ENCODE results near the gene PRPH2.
A peak's percentile ranks its signal among the peaks of the same experiment; 100 is the strongest.
"Not testable (repeated sequence)": the region's sequence is repeated elsewhere in the genome, so short reads cannot be mapped to it uniquely, and the experiment has no call there.

Gene PRPH2

DNA sequence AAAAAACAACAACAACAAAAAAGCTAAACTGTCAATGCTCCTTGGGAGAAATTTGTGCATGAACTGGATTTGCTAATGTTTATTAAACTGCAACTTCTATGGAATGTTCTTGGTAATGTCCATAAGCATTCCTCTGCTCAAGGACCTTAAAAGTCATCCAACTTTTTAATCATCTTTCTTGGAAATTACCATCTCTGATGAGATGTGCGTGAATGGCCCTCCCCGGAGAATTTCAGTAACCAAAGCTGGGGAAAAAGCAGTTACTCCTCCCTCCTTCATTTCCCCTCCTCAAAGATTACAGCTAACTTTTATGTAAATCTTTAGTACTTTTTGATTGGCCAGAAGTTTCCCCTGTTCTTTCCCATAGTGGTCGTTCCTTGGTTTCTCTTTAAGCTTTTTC is 18.3 kb upstream of the PRPH2 start:
- no peak for DNase-seq

DNA sequence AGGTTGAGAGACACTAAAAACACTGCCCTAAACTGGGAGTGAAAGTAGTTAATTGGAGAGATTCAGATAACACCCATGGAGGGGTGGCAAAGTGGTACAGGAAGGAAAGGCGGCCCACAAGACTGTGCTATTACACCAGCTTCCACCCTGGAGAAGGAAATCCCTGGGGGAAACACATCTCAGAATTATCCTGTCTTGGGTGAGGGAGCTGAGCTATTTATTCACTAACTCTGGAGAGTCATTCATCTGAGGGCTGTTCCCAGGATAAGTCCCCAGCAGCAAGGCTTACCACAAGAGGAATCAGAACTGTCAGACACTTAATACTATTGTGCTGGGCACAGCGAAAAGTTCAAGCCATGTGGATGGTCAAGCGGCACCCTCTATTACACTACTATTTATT is 13.6 kb upstream of the PRPH2 start:
- no peak for DNase-seq

DNA sequence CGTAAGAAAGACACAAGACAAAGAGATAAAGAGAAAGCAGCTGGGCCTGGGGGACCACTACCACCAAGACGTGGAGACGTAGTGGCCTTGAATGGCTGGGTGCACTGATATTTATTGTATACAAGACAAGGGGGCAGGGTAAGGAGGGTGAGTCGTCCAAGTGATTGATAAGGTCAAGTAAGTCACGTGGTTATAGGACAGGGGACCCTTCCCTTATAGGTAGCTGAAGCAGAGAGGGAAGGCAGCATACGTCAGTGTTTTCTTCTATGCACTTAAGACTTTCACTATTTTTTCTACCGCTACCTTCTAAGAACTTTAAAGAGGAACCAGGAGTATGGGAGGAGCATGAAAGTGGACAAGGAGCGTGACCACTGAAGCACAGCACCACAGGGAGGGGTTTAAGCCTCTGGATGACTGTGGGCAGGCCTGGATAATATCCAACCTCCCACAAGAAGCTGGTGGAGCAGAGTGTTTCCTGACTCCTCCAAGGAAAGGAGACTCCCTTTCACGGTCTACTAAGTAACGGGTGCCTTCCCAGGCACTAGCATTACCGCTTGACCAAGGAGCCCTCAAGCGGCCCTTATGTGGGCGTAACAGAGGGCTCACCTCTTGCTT is 11.6 kb upstream of the PRPH2 start:
- DNase-seq = not testable (repeated sequence)

DNA sequence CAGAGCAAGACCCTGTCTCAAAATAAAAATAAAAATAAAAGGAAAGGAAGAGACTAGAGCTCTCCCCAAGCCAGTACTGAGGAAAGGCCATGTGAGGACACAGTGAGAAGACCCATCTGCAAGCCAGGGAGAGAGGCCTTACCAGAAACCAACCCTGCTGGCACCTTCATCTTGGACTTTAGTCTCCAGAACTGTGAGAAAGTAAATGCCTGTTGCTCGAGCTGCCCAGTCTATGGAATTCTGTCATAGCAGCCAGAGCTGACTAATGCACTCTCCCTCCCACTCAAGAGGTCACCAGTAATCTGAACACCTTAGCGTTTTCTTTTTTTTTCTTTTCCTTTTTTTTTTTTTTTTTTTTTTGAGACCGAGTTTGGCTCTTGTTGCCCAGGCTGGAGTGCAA is 7.3 kb upstream of the PRPH2 start:
- DNase-seq = no peak

DNA sequence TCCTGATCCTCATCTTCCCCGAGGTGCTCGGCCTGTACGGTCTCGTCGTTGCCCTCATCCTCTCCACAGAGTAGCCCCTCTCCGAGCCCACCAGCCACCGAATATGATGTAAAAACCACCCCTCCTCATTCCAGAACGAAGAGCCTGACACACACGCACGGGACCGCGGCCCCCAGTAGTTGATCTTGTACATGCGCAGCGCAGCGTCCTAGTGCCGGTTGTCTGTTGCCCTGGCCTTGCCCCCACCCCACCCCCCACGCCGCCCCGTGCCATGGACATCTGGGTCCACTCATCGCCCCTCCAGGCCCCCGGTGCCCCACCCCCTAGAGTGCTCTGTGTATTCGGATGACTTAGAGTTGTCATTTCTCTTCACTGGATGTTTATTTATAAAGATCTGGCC is 5.2 kb upstream of the PRPH2 start:
- peak; percentile 71 for DNase-seq

DNA sequence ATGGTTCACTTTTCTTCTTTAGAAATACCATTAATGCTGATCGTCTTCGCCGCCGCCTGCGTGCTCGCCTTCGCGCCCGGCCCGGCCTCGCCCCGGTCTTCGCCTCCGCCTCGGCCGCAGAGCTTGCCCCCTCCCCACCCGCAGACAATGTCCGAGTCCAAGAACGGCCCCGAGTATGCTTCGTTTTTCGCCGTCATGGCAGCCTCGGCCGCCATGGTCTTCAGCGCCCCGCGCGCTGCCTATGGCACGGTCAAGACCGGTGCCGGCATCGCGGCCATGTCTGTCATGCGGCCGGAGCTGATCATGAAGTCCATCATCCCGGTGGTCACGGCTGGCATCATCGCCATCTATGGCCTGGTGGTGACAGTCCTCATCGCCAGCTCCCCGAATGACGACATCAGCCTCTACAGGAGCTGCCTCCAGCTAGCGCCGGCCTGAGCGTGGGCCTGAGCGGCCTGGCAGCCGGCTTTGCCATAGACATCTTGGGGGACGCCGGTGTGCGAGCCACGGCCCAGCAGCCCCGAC is 4.8 kb upstream of the PRPH2 start:
- DNase-seq = peak; percentile 71

DNA sequence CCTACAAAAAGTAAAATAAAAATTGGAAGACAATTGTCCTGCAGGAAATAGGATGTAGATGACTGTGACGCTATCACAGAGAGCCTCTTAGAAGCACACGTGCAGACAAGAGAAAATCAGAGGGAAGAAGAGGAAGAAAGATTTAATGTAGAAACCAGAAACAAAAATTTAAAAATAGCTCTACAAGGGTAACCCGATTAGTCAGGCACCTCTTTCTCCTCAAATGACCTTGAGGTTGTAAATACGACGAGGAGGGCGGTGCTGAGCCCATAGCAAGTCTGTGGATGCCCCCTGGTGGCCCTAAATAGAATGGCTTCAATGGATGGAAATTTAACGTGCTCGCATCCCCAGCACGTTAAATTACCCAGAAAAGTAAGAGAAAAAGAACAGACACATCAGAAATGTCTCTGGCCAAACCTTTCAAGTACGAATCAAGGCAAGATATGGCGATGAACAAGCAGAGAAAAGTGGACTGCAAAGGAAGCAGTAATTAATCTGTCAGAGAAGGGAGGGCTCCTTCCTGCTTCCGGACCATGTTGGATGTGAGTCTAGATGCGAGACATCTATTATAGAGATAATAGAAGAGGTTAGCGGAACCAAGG is 4.2 kb upstream of the PRPH2 start:
- peak; percentile 62 for DNase-seq

DNA sequence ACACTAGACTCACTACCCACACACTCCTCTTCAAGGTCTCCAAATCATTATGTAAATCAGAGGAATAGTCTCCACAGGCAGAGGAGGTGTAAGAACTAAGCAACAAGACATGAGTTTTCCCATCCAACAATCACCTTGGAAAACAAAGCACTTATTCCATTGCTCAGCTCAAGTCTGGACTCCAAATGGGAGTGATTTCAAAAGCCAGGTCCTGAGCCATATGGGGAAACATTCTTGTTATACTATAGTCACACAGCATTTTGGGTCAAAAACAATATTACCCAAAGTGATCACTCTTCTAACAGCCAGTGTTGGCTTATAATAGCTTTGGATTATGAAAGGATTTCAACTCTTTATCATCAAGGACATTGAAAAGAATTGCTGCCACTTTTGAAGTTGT is 3.6 kb upstream of the PRPH2 start:
- no peak for DNase-seq

DNA sequence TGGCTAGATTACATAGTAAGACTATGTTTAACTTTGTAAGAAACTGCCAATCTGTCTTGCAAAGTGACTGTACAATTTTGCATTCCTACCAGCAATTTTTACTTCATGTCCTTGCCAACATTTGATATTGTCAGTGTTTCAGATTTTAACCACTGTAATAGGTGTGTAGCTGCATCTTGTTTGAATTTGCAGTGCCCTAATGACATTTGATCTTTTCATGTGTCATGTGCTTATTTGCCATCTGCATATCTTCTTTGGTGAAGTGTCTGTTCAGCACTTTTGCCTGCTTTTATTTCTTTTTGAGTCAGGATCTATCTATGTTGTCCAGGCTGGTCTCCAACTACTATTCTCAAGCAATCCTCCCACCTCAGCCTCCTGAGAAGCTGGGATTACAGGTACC is 2.4 kb upstream of the PRPH2 start:
- no peak for DNase-seq

DNA sequence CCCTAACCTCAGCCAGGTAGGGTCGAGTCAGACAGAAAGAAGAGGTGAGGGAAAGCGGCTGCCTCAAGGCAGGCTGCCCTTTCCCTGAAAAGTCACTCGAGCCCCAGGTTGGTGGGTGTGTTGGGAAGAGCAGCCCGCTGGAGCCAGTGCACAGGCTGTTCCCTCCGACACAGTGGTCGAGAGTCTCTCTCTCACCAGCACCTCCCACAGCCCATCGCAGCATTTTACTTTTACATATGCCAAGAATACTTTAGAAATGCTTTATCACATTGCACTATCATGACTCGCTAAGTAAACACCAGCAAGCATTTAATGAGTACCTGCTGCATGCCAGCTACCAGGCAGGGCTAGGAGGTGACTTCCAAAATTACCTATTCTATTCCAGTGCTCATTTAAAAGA is 1.7 kb downstream of the PRPH2 start:
- no peak for DNase-seq

DNA sequence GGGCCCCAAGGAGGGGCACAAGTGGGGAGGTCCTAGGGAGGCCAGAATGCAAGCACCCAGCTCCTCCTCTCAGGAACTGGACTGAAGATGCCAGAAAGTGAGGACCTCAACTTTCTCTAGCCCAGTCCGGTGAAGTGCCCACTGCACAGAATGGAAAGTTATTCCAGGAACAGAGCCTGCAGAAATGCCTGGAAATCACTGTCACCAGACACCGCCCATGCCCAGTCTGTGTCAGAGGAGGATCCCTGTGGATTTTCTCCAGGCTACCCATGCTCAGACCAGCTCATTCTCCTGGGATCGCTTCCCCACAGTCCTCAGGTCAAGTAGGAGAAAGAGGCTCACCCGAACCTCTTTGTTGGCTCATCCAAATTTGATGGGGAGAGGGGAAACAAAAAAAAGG is 6.5 kb downstream of the PRPH2 start:
- no peak for DNase-seq

DNA sequence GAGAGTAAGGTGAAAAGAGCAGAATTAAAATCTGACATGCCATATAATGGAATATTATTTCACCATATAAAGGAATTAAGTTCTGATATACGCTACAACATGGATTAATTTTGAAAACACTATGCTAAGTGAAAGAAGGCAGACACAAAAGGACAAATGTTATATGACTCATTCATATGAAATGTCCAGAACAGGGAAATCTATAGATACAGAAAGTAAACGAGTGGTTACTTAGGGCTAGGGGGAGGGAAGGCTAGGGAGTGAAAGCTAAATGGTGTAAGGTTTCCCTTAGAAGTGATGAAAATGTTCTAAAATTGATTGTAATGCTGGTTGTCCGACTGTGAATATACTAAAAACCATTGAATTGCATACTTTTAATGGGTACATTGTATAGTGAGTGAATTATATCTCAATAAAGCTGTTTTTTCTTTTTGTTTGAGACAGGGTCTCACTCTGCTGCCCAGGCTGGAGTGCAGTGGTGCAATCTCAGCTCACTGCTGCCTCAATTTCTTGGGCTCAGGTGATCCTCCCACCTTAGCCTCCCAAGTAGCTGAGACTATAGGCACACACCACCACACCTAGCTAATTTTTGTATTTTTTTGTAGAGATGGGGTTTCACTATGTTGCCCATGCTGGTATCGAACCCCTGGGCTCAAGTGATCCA is 8.2 kb downstream of the PRPH2 start:
- DNase-seq = no peak

DNA sequence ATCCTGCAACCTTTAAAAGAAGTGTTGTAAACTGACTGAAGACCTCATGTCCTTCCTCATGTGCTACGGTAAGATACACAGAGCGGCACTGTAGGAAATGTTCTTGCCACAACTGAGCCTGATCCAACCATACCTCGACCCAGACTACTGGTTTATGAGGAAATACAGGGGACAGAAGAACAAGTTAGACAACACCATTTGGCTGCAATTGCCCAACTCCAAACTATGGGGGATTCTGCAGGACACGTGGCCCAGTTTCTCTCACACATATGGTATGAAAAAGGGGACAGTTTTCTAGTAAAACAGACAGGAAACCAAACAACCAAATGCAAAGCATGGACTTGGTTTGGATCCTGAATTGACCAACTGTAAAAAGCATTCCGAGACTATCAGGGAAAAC is 10.5 kb downstream of the PRPH2 start:
- DNase-seq = no peak

DNA sequence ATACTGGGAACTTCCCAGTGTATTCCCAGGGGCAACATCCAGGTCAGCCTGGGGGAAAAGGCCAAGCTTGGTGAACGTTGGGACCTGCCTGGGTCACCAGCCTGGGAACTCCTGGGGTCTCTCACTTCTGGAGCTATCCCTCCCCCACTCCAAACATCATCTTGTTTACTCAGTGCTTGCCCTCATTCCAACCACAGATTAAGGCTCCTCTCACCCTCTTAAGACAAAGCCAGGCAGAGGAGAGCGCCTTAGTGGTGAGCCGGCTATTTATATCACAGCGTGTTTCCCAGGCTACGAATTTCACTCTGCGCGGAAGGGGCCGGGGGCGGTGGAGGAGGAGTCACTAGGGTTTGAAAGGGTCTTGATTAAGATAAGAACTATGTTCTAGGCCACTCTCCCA is 12.1 kb downstream of the PRPH2 start:
- DNase-seq = no peak

DNA sequence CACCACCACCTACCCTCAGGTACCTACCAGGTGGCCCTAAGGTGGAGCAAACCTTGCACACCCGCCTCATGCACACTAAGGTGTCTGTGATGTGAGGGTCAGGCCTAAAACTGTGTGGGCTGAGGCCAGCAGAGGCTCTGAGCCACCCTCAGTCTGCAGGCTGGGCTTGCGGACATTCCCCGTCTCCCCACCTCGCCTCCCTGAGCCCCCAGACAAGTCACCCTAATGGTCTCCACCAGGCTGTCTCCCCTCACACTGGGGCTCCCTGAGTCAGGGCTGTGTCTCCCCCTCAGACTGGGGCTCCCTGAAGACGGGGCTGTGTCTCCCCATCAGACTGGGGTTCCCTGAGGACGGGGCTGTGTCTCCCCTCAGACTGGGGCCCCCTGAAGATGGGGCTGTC is 12.5 kb downstream of the PRPH2 start:
- no peak for DNase-seq

DNA sequence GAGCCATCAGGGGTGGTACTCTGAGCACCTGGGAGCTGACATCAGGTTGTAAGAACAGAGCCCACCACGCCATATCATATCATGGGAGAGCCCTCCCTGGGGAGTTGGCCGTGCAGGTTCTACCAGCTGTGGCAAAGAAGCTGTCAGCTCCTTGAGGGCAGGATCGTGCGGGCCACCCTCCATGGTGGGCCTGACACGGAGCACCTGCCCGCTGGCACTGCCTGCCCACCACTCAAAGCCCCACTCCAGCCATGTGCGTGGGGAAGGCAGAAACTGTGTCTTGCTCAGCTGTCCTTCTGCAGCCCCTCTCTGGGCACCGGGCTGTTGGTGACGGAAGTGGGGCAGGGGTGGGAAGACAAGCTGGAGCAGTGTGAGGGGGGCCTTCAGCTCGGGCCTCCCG is 14.3 kb downstream of the PRPH2 start:
- DNase-seq = no peak

DNA sequence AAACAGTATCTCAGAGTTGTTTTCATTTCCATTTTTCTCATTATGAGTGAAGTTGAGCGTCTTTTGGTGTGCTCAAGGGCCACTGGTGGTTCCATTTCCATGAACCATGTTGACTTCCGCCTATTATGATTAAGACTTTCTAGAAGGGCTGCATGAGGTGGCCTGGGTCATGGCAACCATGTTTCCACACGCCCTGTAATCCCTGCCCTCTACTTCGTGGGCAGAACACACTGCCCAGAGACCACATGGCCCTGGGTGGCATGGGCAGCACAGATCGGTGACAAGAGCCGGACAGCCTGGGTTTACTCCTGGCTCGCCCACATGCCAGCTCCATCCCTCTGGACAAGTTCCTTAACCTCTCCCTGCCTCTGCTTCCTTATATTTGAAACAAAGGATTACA is 14.8 kb downstream of the PRPH2 start:
- DNase-seq = no peak

DNA sequence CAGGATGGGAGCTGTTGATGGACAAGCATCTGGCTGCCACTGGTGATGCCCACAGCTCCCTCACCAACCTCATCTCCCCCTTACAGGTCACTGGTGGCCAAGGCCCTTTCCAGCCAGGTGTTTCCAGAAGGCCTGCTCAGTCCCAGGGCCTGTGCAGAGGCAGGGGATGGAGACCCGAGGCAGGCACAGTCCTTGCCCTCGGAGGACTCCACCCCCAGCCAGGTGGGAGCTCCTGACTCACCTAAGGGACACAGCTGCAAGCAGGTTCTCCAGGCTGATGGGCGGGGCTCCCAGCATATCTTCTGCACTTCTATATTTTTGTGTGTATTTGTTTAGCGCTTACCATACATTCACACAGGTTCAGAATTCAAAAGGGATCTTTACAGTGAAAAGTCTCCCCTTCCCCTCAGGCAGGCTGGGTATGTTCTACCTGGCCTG is 17.4 kb downstream of the PRPH2 start:
- no peak for DNase-seq

DNA sequence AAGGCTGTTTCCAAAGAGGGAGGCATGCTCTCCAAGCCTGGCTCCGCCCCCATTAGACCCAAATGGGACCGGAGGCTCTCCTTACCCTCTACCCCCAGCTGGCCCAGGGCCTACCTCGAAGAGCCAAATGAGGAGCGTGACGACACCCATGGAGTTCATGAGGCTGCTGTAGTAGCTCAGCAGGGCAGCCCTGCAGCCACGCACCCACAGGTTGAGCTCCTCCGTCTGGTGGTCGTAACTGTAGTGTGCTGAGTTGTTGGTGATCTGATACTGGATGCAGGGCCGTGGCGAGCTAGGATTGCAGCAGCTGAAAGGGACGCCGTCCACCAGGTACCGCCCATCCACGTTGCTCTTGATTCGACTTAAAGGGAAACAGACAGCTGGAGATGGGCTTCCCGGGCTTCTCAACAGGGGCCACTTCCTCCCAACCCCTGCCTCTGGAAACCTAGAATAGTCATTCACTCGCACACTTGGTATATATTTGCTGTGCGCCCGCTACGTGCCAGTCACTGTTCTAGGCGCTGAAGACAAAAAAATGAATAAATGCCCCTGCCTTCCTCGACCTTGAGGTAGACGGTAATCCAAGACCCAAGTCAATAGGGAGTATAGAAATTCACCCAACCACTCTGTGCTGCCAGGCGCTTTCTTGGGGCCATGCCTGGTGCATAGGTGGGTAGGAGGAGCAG is 18.0 kb downstream of the PRPH2 start:
- no peak for DNase-seq

DNA sequence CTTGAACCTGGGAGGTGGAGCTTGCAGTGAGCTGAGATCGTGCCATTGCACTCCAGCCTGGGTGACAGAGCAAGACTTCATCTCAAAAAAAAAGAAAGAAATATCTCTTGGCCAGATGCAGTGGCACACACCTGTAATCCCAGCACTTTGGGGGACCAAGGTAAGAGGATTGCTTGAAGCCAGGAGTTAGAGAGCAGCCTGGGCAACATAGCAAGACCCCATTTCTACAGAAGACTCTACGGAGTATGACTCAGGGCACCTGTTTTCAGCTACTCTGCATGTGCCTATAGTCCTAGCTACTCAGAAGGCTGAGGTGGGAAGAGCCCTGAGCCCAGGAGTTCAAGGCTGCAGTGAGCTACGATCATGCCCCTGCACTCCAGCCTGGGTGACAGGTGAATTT is 19.6 kb downstream of the PRPH2 start:
- not testable (repeated sequence) for DNase-seq

DNA sequence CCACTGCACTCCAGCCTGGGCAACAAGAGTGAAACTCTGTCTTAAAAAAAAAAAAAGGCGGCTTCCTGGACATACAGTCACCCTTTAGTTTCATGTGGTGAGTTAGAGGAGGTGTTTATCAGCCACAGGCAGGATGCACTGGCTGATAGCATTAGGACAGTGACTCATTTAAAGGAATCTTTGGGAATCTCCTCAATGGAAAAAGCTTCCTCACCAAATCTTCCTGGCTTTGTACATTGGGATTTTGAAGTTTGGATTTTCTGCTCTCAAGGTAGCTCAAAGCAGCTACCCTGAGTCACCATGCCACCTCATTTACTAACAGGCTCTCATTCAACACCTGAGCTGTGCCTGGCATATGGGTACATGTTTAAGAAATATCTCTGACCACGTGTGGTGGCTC is 20.2 kb downstream of the PRPH2 start:
- DNase-seq = no peak

DNA sequence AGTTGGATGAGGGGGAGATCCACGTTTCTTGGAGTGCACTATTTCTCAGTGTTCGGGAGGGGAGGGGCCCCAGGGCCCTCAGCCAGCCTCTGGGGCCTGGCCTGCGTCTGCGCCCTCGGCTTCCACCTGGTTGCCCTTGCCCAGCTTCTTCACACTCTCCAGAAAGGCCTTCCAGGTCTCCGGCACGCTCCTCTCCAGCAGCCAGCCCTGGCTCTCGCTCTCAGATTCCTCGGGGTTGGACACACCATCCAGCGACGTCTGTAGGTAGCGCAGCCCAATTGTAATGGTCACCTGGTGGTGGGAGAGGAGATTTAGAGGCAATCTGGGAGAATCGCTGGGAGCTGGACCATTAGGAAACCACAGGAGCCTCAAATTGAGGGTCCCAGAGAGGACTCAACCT is 24.2 kb downstream of the PRPH2 start:
- DNase-seq = no peak

DNA sequence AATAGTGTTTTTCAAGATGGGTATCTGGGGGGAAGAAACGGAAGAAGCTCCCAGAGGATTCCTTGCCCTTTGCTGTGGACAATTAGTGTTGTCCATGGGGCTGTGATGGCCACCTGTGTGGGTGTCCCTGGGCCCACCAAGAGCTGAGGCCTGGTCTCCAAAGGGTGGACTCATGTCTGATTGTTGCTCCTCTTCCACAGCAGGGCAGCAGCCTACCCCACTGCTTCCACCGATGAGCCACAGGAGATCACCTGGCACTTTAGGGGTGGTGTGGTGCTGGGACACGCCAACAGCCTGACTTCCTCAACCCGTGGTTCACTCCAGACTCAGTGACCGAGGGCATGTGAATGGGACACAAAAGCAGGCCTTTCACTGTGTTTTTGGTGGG is 25.1 kb downstream of the PRPH2 start:
- DNase-seq = no peak
